Mucosa of descending colon (tissue), 3 donors: ENCODE data around the gene H6PD. TPM values are rescaled to one million over a fixed set of nuclear protein-coding genes. Genes with fewer than 3 reads are reported as not detected.
A peak's percentile ranks its signal among the peaks of the same experiment; 100 is the strongest.

Source experiments
- ATAC-seq: fragments of 200-7000 bp; cut with Tn5 transposase; one replicate; pipeline ENCODE4 v1.9.1; 2020; ENCODE audit warnings: mild to moderate bottlenecking, moderate library complexity
- DNase-seq, 3 donors: peaks; one replicate each; pipeline ENCODE4 v3.0.0-alpha.2; 2020
- H3K36me3 ChIP-seq: fragments of 200-600 bp; one replicate; pipeline ENCODE4 v1.8.0; 2021; ENCODE audit warnings: low read depth, mild to moderate bottlenecking
- H3K4me1 ChIP-seq: fragments of 200-600 bp; one replicate; pipeline ENCODE4 v1.8.0; 2021; ENCODE audit warnings: low read depth, mild to moderate bottlenecking
- H3K4me3 ChIP-seq: fragments of 200-600 bp; one replicate; pipeline ENCODE4 v1.8.0; 2021; ENCODE audit warnings: mild to moderate bottlenecking
- H3K9me3 ChIP-seq: fragments of 200-600 bp; one replicate; pipeline ENCODE4 v1.8.0; 2021; ENCODE audit warnings: mild to moderate bottlenecking
- CTCF ChIP-seq: fragments of 200-600 bp; IDR thresholded peaks from one replicate; pipeline ENCODE4 v1.8.0; 2022; ENCODE audit warnings: antibody characterized with exemption, mild to moderate bottlenecking
- intact Hi-C, 2 donors: fragments of 100-400 bp; cut with DNase I in 1 of 2; cut with micrococcal nuclease in 1 of 2; formaldehyde crosslinking; loops; one replicate each; pipeline versions ENCODE4 v1.11.0 to v1.11.1; 2022; cut with DNase I, micrococcal nuclease
- long read RNA-seq, 2 donors: library from polyadenylated mRNA; unstranded; transcript quantifications; one replicate each; pipeline ENCODE4 v2.0.0, GENCODE V29; 2019 to 2021
- total RNA-seq, 3 donors: library from RNA; stranded (reverse); fragmentation: NEBNext Ultra II Directional in 2 of 3; extraction: Animal tissue kit (Norgen Biotek cat#: 25700) in 2 of 3; gene quantifications; one replicate each; pipeline versions ENCODE4 v1.2.1 to v1.2.4, GENCODE V29; 2021 to 2023
- donor health status: DM: no; HTN: no; CAD: no; lungs with moderate emphysema.
- donor health status: DM: no; HTN: no; CAD: no.
- donor health status: DM: no; HTN: yes; CAD: no.

The H6PD gene
- 10 to 100 TPM; 27.6 to 35.3 (median 31.9) TPM for total RNA-seq
- long read RNA-seq, donor 1, full-length matches to known transcripts, result 4 of 57 reads
- long read RNA-seq, donor 1, partial matches to known transcripts, result 15 of 57 reads
- long read RNA-seq, donor 1, other reads (novel, unspliced or antisense), result 38 of 57 reads
- long read RNA-seq, donor 2, partial matches to known transcripts, result 0 of 9 reads
- long read RNA-seq, donor 2, other reads (novel, unspliced or antisense), result 9 of 9 reads

- no peaks in the 10 kb centered on the region for H3K9me3 ChIP-seq
- peak; percentile 88 to 93 (median 90) for DNase-seq
Observed at GRCh38 chr1:9234223-9235095, at the start of gene H6PD. Gene H6PD (plus strand): TSS chr1:9234774. CDS start chr1:9244935, 10,161 bp downstream.

GRCh38 chr1:9186082-9186859 lies 48.3 kb upstream of the H6PD start:
- Histone ChIP-seq H3K36me3 (no peaks in the 10 kb centered on the region), H3K9me3 (no peaks in the 10 kb centered on the region), H3K4me3 (no peak overlapping the region), H3K4me1 (peaks cover 16% of the 10 kb centered on the region)
- no peak for ATAC-seq
- intact Hi-C loops, result no loop called here
- no peak for DNase-seq
- no peak for TF ChIP-seq CTCF

More at GRCh38 chr1:9234223-9235095, at the start of gene H6PD:
- intact Hi-C loops, result no loop called here
- Histone ChIP-seq H3K4me3 (peak within 1 kb of the TSS; percentile 25), H3K36me3 (no peaks in the 10 kb centered on the region), H3K4me1 (peaks cover 26% of the 10 kb centered on the region)
- peak; percentile 57 for TF ChIP-seq CTCF
- peak; percentile 91 for ATAC-seq

- no peaks in the 10 kb centered on the region for H3K9me3 ChIP-seq
- H3K36me3 ChIP-seq, result no peaks in the 10 kb centered on the region
- peaks cover 11% of the 10 kb centered on the region for H3K4me1 ChIP-seq
- TF ChIP-seq CTCF, result no peak
- ATAC-seq (no peak), DNase-seq (no peak)
- no peak overlapping the region for H3K4me3 ChIP-seq
- intact Hi-C loops, result no loop called here
Observed at GRCh38 chr1:9187004-9187403, 47.6 kb upstream of the H6PD start.

GRCh38 chr1:9190234-9190633 lies 44.3 kb upstream of the H6PD start:
- H3K4me1 ChIP-seq, result no peaks in the 10 kb centered on the region
- H3K9me3 ChIP-seq, result no peaks in the 10 kb centered on the region
- no peak for TF ChIP-seq CTCF
- ATAC-seq (no peak), DNase-seq (no peak)
- no peaks in the 10 kb centered on the region for H3K36me3 ChIP-seq
- H3K4me3 ChIP-seq, result no peak overlapping the region
- intact Hi-C loops, result loop anchor here in 1 of 2 donors (10.0 kb wide), 1 partner anchor 75 kb away; no protein-coding TSS in a partner anchor

GRCh38 chr1:9191231-9191630 lies 43.3 kb upstream of the H6PD start:
- DNase-seq (no peak), ATAC-seq (no peak)
- Histone ChIP-seq H3K9me3 (no peaks in the 10 kb centered on the region), H3K36me3 (no peaks in the 10 kb centered on the region), H3K4me3 (no peak overlapping the region), H3K4me1 (no peaks in the 10 kb centered on the region)
- TF ChIP-seq CTCF, result no peak
- intact Hi-C loops, result loop anchor here in 1 of 2 donors (10.0 kb wide), 1 partner anchor 76 kb away; no protein-coding TSS in a partner anchor
